ENCODE data around the gene ATG16L2.

ATG16L2 gene

GRCh38 chr11:72838691-72839305 lies 24.6 kb downstream of the ATG16L2 start:
- DNase-seq (ENCODE audit: low read depth), result no peak
- H3K4me3 ChIP-seq (ENCODE audit: low read depth, low read length), result no peak overlapping the region
- TF ChIP-seq CTCF (IDR thresholded peaks at IDR 0.05; ENCODE audit: control insufficient read depth, extremely low read depth, insufficient read depth), result no peak

GRCh38 chr11:72840780-72841179 lies 26.6 kb downstream of the ATG16L2 start:
- no peak for DNase-seq (ENCODE audit: low read depth)
- no peak overlapping the region for H3K4me3 ChIP-seq (ENCODE audit: low read depth, low read length)
- TF ChIP-seq CTCF (IDR thresholded peaks at IDR 0.05; ENCODE audit: control insufficient read depth, extremely low read depth, insufficient read depth), result no peak

- DNase-seq (ENCODE audit: low read depth), result no peak
- TF ChIP-seq CTCF (IDR thresholded peaks at IDR 0.05; ENCODE audit: control insufficient read depth, extremely low read depth, insufficient read depth), result no peak
- no peak overlapping the region for H3K4me3 ChIP-seq (ENCODE audit: low read depth, low read length)
Observed at GRCh38 chr11:72841397-72841796, 27.2 kb downstream of the ATG16L2 start.

GRCh38 chr11:72842126-72842525 lies 27.9 kb downstream of the ATG16L2 start:
- TF ChIP-seq CTCF (IDR thresholded peaks at IDR 0.05; ENCODE audit: control insufficient read depth, extremely low read depth, insufficient read depth), result no peak
- no peak for DNase-seq (ENCODE audit: low read depth)
- H3K4me3 ChIP-seq (ENCODE audit: low read depth, low read length), result no peak overlapping the region

GRCh38 chr11:72842653-72843330 lies 28.6 kb downstream of the ATG16L2 start:
- H3K4me3 ChIP-seq (ENCODE audit: low read depth, low read length), result no peak overlapping the region
- DNase-seq (ENCODE audit: low read depth), result no peak
- TF ChIP-seq CTCF (IDR thresholded peaks at IDR 0.05; ENCODE audit: control insufficient read depth, extremely low read depth, insufficient read depth), result no peak

- H3K4me3 ChIP-seq (ENCODE audit: low read depth, low read length), result no peak overlapping the region
- TF ChIP-seq CTCF (IDR thresholded peaks at IDR 0.05; ENCODE audit: control insufficient read depth, extremely low read depth, insufficient read depth), result no peak
- DNase-seq (ENCODE audit: low read depth), result no peak
Observed at GRCh38 chr11:72844356-72844755, 30.1 kb downstream of the ATG16L2 start.
